ENCODE measurements around the gene LRRN2. TPM values are rescaled to one million over a fixed set of nuclear protein-coding genes. Genes with fewer than 3 reads are reported as not detected.

Gene LRRN2
- total RNA-seq, 1 donor from 2014 or later: 3.9 TPM

GRCh38 chr1:204705888-204706837 lies 20.6 kb upstream of the LRRN2 start:
- no peak overlapping the region for H3K27ac Mint-ChIP-seq
- H3K36me3 Mint-ChIP-seq: no peaks in the 10 kb centered on the region
- TF ChIP-seq, protein P1, sequence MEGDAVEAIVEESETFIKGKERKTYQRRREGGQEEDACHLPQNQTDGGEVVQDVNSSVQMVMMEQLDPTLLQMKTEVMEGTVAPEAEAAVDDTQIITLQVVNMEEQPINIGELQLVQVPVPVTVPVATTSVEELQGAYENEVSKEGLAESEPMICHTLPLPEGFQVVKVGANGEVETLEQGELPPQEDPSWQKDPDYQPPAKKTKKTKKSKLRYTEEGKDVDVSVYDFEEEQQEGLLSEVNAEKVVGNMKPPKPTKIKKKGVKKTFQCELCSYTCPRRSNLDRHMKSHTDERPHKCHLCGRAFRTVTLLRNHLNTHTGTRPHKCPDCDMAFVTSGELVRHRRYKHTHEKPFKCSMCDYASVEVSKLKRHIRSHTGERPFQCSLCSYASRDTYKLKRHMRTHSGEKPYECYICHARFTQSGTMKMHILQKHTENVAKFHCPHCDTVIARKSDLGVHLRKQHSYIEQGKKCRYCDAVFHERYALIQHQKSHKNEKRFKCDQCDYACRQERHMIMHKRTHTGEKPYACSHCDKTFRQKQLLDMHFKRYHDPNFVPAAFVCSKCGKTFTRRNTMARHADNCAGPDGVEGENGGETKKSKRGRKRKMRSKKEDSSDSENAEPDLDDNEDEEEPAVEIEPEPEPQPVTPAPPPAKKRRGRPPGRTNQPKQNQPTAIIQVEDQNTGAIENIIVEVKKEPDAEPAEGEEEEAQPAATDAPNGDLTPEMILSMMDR (IDR thresholded peaks at IDR 0.05; ENCODE audit: unreplicated experiment): no peak
- no peaks in the 10 kb centered on the region for H3K9me3 Mint-ChIP-seq
- no peak for DNase-seq (ENCODE audit: low spot score in 2 of 2, unreplicated experiment in 2 of 2)
- no peak overlapping the region for H3K4me3 Mint-ChIP-seq
- peaks cover 66% of the 10 kb centered on the region for H3K27me3 Mint-ChIP-seq (ENCODE audit: low read depth)
- H3K4me1 Mint-ChIP-seq: peaks cover 19% of the 10 kb centered on the region

- no peak overlapping the region for H3K27ac Mint-ChIP-seq
- H3K36me3 Mint-ChIP-seq: no peaks in the 10 kb centered on the region
Observed at GRCh38 chr1:204705493-204705811, 19.9 kb upstream of the LRRN2 start.

DNA sequence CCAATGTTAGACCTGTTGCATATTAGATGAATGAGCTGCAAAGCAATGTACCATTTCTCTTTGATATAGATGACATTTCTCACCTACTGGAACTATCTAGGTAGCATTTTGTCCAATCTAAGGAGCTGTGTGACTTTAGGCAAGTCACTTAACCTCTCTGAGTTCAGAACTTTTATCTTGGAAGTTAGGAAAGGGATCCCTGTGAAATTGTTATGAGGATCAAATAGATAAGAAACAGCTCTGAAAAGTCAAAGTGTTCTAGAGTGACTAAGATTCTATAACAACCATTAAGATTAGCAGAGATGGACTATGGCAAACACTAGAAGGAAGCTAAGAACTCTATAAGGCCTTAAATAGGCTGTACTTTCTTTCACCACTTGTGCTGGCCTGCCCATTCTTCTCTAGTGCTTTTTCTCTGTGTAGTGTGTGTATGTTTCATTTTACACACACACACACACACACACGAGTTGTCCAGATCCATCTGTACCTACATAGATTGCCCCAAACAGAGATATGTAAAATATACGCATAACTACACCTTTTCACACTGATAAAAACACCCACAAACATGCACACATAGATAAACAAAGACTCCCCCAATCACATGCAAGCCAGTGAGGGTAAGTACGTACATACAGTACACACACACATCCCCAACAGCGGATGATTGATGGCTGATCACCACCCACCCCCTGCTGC lies 19.4 kb upstream of the LRRN2 start:
- DNase-seq (ENCODE audit: low spot score in 2 of 2, unreplicated experiment in 2 of 2): no peak
- H3K27ac Mint-ChIP-seq: no peak overlapping the region
- H3K4me3 Mint-ChIP-seq: no peak overlapping the region
- no peaks in the 10 kb centered on the region for H3K9me3 Mint-ChIP-seq
- peaks cover 60% of the 10 kb centered on the region for H3K27me3 Mint-ChIP-seq (ENCODE audit: low read depth)
- TF ChIP-seq, protein P1 (IDR thresholded peaks at IDR 0.05; ENCODE audit: unreplicated experiment): no peak
- no peaks in the 10 kb centered on the region for H3K36me3 Mint-ChIP-seq
- peaks cover 19% of the 10 kb centered on the region for H3K4me1 Mint-ChIP-seq

More at GRCh38 chr1:204705493-204705811, 19.9 kb upstream of the LRRN2 start:
- Mint-ChIP-seq H3K4me1 (peaks cover 19% of the 10 kb centered on the region), H3K4me3 (no peak overlapping the region), H3K27me3 (ENCODE audit: low read depth) (peaks cover 62% of the 10 kb centered on the region), H3K9me3 (no peaks in the 10 kb centered on the region)
- TF ChIP-seq, protein P1 (IDR thresholded peaks at IDR 0.05; ENCODE audit: unreplicated experiment): no peak
- DNase-seq (ENCODE audit: low spot score in 2 of 2, unreplicated experiment in 2 of 2): no peak

DNA sequence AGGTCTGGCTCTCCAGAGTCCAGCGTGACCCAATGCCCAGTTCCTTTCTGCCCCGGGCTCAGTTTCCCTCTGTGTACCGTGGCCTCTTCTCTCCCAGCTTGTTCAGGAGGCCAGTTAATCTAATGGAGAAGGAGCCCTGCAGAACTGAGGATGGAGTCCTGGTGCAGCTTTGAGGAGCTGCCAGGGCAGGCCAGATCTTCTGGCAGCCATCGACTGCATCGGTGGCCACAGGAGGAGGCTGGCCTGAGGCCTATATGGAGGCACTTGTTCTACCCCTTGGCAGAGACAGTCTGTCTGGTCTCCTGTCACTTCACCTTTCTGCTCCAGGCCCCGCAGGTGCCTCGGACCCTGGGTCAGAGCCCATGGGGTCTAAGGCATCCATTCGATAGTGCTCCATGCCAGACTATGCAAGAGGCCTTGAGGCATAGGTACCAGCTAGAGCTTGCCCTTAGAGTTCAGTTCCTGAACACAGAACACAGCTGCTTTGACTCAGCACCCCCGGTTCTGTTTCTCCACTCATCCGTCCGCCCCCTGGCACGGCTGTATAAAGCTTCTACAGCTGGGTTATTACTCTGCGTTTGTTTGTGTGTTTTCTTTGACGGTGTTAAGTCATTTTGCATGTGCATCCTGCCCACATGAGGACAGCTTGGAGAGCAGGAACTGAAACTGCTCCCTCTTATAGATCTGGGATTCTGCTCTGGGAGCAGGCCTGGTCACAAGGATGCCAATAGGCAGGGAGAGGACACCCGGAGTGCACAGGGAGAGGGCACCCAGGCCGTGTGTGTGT lies 18.5 kb upstream of the LRRN2 start:
- TF ChIP-seq, protein P1 (IDR thresholded peaks at IDR 0.05; ENCODE audit: unreplicated experiment): no peak
- H3K4me1 Mint-ChIP-seq: peaks cover 19% of the 10 kb centered on the region
- no peak overlapping the region for H3K27ac Mint-ChIP-seq
- H3K9me3 Mint-ChIP-seq: no peaks in the 10 kb centered on the region
- H3K27me3 Mint-ChIP-seq (ENCODE audit: low read depth): peaks cover 57% of the 10 kb centered on the region
- no peaks in the 10 kb centered on the region for H3K36me3 Mint-ChIP-seq
- no peak for DNase-seq (ENCODE audit: low spot score in 2 of 2, unreplicated experiment in 2 of 2)
- no peak overlapping the region for H3K4me3 Mint-ChIP-seq

- no peak overlapping the region for H3K27ac Mint-ChIP-seq
- no peaks in the 10 kb centered on the region for H3K36me3 Mint-ChIP-seq
- TF ChIP-seq, protein P1 (IDR thresholded peaks at IDR 0.05; ENCODE audit: unreplicated experiment): no peak
- DNase-seq (ENCODE audit: low spot score in 2 of 2, unreplicated experiment in 2 of 2): no peak
- peaks cover 50% of the 10 kb centered on the region for H3K27me3 Mint-ChIP-seq (ENCODE audit: low read depth)
- H3K4me1 Mint-ChIP-seq: peaks cover 19% of the 10 kb centered on the region
- no peaks in the 10 kb centered on the region for H3K9me3 Mint-ChIP-seq
- H3K4me3 Mint-ChIP-seq: no peak overlapping the region
Observed at GRCh38 chr1:204703268-204703664, 17.7 kb upstream of the LRRN2 start.

All from mesothelial cell of epicardium (in vitro differentiated cells).